Measurements from ENCODE around the gene ADNP. TPM values are rescaled to one million over a fixed set of nuclear protein-coding genes. Genes with fewer than 3 reads are reported as not detected.

ADNP gene
- total and polyA plus RNA-seq, 7 donors = 13.3 to 40.1 (median 34.2) TPM

GRCh38 chr20:50898475-50898874 lies 32.8 kb downstream of the ADNP start:
- H3K4me1 ChIP-seq = no peaks in the 10 kb centered on the region
- H3K9me3 ChIP-seq = no peaks in the 10 kb centered on the region
- no peak overlapping the region for H3K27ac ChIP-seq
- ATAC-seq (no peak), DNase-seq (no peak)
- no peaks in the 10 kb centered on the region for H3K27me3 ChIP-seq (ENCODE audit: insufficient read depth in 3 of 3, low read length in 2 of 3)
- intact Hi-C loops (cut with DNase I) = no loop called here
- 89 to 100% (median 91%) methylated on average over 1 of the region's 1 CpG for WGBS, 3 donors
- H3K36me3 ChIP-seq (ENCODE audit: insufficient read depth in 1 of 2, low read depth in 1 of 2) = peaks cover 17 to 91% of the 10 kb centered on the region in 2 donors
- no peak overlapping the region for H3K4me3 ChIP-seq
- no peak for TF ChIP-seq CTCF (IDR thresholded peaks at IDR 0.05)

DNA sequence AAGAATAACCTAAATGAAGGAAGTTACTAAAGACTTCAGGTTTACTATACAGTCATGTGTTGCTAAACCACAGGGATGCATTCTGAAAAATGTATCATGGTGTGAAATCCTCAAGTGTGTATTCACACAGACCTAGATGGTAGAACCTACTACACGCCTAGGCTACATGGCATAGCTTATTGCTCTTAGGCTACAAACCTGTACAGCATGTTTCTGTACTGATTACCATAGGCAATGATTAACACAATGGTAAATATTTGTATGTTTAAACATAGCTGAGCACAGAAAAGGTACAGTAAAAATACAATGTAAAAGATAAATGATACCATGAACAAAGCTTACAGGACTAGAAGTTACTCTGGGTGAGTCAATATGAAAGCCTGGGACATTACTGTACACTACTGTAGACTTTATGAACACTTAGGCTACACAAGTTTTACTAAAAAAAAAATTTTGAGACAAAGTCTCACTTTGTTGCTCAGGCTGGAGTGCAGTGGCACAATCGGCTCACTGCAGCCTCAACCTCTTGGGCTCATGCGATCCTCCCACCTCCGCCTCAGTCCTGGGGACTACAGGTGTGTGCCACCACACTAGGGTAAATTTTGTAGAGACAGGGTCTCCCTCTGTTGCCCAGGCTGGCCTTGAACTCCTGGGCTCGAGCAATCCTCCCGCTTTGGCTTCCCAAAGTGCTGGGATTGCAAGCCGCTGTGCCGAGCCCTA lies 36.0 kb downstream of the ADNP start:
- DNase-seq = no peak
- peaks cover 24 to 92% of the 10 kb centered on the region in 2 donors for H3K36me3 ChIP-seq (ENCODE audit: insufficient read depth in 1 of 2, low read depth in 1 of 2)
- H3K27ac ChIP-seq = no peak overlapping the region
- no peak overlapping the region for H3K4me3 ChIP-seq
- WGBS, 3 donors = 91 to 97% (median 94%) methylated on average over 8 of the region's 8 CpGs
- H3K4me1 ChIP-seq = no peaks in the 10 kb centered on the region
- ATAC-seq = no peak
- intact Hi-C loops (cut with DNase I) = no loop called here
- H3K27me3 ChIP-seq (ENCODE audit: insufficient read depth in 3 of 3, low read length in 2 of 3) = no peaks in the 10 kb centered on the region
- no peak for TF ChIP-seq CTCF (IDR thresholded peaks at IDR 0.05)
- H3K9me3 ChIP-seq = no peaks in the 10 kb centered on the region

DNA sequence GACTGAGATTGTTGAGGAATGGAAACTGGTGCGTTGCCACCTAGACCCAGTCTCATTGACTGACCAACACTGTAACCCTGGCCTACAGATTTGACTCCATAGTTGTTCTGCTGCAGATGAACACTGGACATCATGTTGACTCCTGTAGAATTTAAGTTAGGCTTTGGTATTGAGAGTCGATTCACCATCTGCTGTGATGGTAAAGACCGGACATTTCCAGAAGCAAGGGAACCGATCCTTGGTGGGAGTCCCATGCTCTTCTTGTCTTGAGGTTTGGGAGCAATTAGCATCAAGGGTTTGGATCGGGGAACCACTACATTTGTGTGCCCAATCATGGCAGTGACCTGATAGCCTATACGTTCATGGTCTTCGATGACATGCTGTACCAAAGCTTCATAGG lies 37.6 kb downstream of the ADNP start:
- H3K27ac ChIP-seq = no peak overlapping the region
- no peak for ATAC-seq

GRCh38 chr20:50892394-50892793 lies 38.8 kb downstream of the ADNP start:
- Histone ChIP-seq H3K9me3 (no peaks in the 10 kb centered on the region), H3K27ac (no peak overlapping the region), H3K4me3 (no peak overlapping the region), H3K36me3 (ENCODE audit: insufficient read depth in 1 of 2, low read depth in 1 of 2) (peaks cover 14 to 87% of the 10 kb centered on the region in 2 donors), H3K4me1 (no peaks in the 10 kb centered on the region), H3K27me3 (ENCODE audit: insufficient read depth in 3 of 3, low read length in 2 of 3) (no peaks in the 10 kb centered on the region)
- intact Hi-C loops (cut with DNase I) = no loop called here
- ATAC-seq (no peak), DNase-seq (no peak)
- no peak for TF ChIP-seq CTCF (IDR thresholded peaks at IDR 0.05)
- 92 to 98% (median 94%) methylated on average over 8 of the region's 8 CpGs for WGBS, 3 donors

More for the DNA sequence above, 37.6 kb downstream of the ADNP start:
- no peak for DNase-seq
- H3K27me3 ChIP-seq (ENCODE audit: insufficient read depth in 3 of 3, low read length in 2 of 3) = no peaks in the 10 kb centered on the region
- intact Hi-C loops (cut with DNase I) = no loop called here
- H3K9me3 ChIP-seq = no peaks in the 10 kb centered on the region
- H3K4me3 ChIP-seq = no peak overlapping the region
- no peak for TF ChIP-seq CTCF (IDR thresholded peaks at IDR 0.05)
- H3K36me3 ChIP-seq (ENCODE audit: insufficient read depth in 1 of 2, low read depth in 1 of 2) = peaks cover 23 to 91% of the 10 kb centered on the region in 2 donors
- 95 to 99% (median 96%) methylated on average over 7 of the region's 7 CpGs for WGBS, 3 donors
- H3K4me1 ChIP-seq = no peaks in the 10 kb centered on the region

DNA sequence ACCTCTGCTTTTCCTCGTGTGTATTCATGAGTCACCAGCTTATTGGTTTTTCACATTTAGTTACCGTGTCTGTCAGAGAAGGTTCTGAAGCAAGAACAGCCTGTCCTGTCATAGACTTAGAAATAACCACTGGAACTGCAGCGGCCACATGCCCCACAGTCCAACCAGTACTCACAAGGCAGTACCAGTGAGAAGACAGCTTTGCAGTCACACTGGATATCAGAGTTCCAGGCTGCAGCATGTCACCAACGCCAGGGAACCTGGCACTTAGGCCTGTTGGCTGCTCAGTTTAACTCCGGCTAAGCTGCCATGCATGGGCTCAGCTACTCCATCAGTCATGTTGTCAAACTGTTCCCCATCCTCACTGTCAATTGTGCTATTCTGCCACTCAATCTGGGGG lies 40.1 kb downstream of the ADNP start:
- Histone ChIP-seq H3K36me3 (ENCODE audit: insufficient read depth in 1 of 2, low read depth in 1 of 2) (peaks cover 14 to 75% of the 10 kb centered on the region in 2 donors), H3K27me3 (ENCODE audit: insufficient read depth in 3 of 3, low read length in 2 of 3) (no peaks in the 10 kb centered on the region), H3K4me1 (no peaks in the 10 kb centered on the region), H3K4me3 (no peak overlapping the region), H3K27ac (no peak overlapping the region), H3K9me3 (no peaks in the 10 kb centered on the region)
- intact Hi-C loops (cut with DNase I) = no loop called here
- no peak for TF ChIP-seq CTCF (IDR thresholded peaks at IDR 0.05)
- DNase-seq = no peak
- peak in 2 of 4 donors; percentile 77 to 79 for ATAC-seq
- 74 to 82% (median 78%) methylated on average over 5 of the region's 5 CpGs for WGBS, 3 donors
